AG10803 (cell line): ENCODE results near the gene ADAMTS2.
A peak's percentile ranks its signal among the peaks of the same experiment; 100 is the strongest.

ENCODE experiments used
- DNase-seq: peaks from one replicate; pipeline ENCODE4 v3.0.0; 2010; ENCODE audit warnings: low read depth
- H3K4me3 ChIP-seq: 2 replicates; pipeline ENCODE4 v1.5.1; 2011; ENCODE audit warnings: mild to moderate bottlenecking, low read length, control low read depth
- CTCF ChIP-seq: conservative IDR thresholded peaks from 2 replicates; pipeline ENCODE4 v1.5.1; 2011; ENCODE audit warnings: mild to moderate bottlenecking, low read length, control low read depth, inconsistent platforms

Gene ADAMTS2

GRCh38 chr5:179375831-179376365 is 30.6 kb upstream of the ADAMTS2 start:
- no peak for TF ChIP-seq CTCF
- no peak for DNase-seq

GRCh38 chr5:179375236-179375685 is 30.0 kb upstream of the ADAMTS2 start:
- no peak for TF ChIP-seq CTCF
- DNase-seq = no peak

More at GRCh38 chr5:179375831-179376365, 30.6 kb upstream of the ADAMTS2 start:
- no peak overlapping the region for H3K4me3 ChIP-seq

GRCh38 chr5:179374506-179375235 is 29.4 kb upstream of the ADAMTS2 start:
- no peak for TF ChIP-seq CTCF
- no peak for DNase-seq
- H3K4me3 ChIP-seq = no peak overlapping the region

More at GRCh38 chr5:179375236-179375685, 30.0 kb upstream of the ADAMTS2 start:
- H3K4me3 ChIP-seq = no peak overlapping the region

- no peak for DNase-seq
- no peak for TF ChIP-seq CTCF
- H3K4me3 ChIP-seq = no peak overlapping the region
These were observed 28.8 kb upstream of the ADAMTS2 start for GRCh38 chr5:179373961-179374505.

DNA sequence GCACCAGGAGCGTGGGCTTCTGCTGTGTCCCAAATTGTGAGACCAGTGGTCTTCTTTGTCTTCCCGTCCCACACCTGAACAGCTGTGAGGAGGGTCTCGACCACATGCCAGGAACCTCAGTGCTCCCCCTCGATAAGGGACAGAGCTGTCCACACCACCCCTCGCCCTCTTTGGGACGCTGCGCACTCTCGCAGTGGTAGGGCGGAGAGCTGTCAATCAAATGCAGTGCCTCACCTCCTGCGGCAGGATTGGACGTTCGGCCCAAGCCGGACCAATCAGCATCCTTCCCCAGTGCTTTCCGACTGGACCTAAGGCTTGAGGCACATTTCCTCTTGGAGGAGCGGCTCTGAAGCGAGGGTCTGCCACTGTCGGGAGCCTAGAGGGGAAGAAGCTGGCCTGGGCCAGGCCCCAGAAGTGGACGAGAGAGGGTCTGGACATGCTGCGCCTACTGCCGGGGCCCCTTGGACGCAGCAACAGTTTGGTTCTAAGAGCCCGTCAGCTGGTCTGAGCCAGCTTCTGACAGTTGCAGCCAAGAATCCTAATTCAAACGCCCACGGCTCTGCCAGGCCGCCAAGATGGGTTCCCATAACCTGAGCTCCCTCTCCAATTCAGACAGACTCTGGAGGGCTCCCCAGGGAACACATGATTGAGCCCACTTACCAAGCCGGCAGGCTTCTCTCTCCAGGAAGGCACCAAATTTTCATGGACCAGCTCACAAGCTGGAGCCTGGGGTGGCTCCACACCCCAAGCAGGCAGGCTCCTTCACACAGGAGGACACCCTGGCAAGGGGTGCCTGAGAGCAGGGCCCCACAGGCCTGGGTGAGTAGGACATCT is 28.1 kb upstream of the ADAMTS2 start:
- H3K4me3 ChIP-seq = no peak overlapping the region
- TF ChIP-seq CTCF = no peak
- DNase-seq = no peak

DNA sequence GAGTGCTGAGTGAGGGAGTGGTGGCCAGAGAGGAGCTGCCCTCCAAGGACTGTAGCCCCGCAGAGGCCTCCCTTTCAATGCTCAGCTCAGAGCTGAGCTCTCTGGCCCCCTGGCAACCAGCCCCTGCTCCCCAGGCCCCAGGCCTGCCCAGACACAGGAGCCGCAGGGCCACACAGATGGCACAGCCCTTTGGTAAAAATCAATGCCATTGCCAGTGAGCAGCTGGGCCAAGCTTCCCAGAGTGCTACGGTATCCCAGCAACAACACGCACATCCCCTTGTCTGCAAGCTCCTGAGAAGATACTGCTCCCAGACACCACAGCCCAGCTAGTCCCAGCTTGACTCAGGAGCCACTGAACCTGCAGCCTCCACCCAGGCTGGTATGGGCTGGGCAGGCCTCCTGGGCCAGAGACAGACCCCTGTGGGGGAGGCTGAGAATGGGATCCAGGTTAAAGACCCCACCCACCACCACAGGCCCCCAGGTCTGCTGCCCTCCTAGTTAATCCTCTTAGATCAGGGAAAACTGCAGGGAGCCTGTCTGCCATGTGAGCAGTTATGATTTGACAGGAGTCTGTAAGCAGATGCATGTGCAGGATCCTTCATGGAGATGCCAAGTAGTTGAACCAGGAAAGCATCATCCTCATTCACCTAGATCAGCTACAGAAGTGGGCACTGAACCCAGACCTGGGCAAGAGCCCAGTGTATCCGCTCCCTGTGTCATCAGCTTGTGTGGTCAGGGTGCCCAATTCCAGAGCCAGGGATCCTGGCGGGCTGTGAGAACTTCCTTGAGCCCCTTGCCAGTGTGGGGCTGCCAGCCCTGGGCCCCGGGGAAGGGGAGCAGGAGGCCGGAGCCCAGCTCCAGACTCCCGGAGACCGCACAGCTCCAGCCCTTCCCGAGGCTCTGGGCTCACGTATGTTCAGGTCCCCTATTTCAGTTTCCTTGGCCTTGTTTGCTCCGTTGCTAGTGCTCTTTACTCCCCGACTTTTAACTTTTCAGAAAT is 26.7 kb upstream of the ADAMTS2 start:
- TF ChIP-seq CTCF = no peak
- DNase-seq = peak; percentile 38
- H3K4me3 ChIP-seq = no peak overlapping the region
